Hematopoietic multipotent progenitor cell treated with erythropoietin and hydrocortisone succinate and interleukin-3 and kit ligand, for 15 days (in vitro differentiated cells): ENCODE results near the gene C9orf78.

ENCODE experiments used
- DNase-seq: peaks from one replicate; pipeline ENCODE4 v3.0.0-alpha.2; 2015; ENCODE audit warnings: low spot score

Gene C9orf78

DNA sequence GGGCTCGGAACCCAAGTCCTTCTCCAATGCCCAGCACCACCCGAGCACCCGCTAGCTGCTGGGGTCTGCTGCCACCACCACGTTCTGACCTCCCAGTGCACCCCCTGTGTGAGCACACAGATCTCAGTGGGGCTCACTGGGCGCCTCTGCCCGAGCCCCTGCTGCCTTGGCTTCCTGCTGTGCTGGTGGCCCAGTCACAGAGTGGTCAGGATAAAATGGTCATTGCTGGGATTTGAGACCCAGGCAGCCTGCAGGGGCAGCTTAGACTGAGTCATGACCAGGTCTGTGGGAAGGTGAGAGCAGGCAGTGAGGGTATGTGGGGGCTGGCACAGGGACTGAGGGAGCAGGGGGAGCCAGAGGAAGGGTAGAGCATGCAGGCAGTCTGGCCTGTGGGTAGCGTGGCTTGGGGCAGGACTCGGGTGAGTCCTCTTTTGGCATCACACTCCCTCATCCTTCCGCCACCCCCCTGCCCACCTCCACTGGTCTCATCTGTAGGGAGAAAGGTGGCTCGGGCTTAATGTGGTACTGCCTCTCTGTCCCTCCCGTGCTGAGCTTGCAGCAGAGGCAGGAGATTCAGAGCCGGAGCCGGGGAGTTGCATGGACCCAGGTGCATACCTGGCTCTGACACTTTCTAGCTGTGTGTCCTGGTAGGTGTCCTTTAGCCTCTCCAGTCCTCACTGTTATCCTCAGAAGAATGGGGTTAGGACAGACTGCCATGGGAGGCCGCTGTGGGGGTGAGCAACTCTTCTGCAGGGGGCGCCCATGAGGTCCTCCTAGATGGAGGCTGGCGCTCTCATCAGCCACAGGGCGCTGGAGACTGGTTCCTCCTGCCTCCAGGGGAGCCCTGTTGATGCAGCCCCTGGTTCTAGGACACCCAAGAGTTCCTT lies 32.3 kb upstream of the C9orf78 start:
- peak; percentile 42 for DNase-seq

DNA sequence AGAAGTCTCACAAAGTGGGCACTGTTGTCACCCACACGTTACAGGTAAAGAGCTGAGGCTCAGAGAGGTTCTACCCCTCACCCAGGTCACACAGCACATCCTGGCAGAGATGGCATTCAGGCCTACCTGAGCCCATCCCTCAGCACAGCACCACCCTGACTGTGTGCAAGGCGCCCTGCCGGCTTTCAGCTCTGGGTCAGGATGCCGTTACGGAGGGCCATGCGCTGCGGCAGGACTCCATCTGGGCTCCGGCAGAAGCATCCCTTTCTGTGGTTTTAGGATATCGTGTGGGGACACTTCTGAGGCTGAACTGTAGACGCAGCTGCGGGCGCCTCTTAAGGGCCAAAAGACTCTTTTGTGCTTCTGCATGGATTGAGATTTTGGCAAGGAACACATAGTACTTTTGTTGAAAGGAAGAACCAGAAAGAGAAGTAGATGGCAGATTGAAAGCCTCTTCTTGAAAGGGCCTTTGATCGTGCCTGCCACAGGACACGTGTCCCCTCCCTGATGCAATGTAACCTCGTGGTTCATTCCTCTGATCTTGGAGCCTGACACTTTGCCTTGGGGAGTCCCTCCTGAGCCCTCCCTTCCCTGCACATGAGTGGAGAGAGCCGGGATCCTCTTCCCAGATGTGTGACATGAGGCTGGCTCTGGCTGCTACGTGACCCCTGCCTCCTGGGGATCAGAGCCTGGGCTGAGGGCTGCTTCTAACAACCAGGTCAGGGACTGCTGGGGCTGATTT lies 31.5 kb upstream of the C9orf78 start:
- DNase-seq: no peak

DNA sequence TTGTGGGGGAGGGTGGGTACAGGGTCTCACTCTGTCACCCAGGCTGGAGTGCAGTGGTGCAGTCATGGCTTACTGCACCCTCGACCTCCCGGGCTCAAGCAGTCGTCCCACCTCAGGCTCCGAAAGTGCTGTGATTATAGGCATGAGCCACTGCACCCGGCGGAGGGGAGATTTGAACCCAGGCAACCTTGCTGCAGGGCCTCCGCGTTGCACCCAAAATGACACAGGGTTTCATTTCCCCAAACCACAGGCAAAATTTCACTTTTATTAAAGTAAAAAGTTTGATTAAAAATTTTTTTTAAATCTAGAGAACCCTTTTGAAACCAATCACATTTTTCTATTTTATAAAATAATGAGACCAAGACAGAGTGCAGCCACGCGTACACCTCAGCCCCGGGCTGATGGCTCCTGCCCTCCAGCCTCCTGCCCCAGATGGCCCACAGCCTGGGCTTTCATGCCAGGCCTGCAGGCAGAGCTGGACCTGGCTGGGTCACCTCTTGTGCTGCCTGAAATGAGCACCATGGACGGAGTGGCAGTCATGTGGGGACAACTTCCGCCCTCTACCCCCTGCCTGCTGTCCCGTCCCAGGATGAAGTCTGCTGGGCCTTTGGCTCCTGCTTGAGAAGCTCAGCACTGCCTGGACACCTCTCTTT lies 30.7 kb upstream of the C9orf78 start:
- no peak for DNase-seq

DNA sequence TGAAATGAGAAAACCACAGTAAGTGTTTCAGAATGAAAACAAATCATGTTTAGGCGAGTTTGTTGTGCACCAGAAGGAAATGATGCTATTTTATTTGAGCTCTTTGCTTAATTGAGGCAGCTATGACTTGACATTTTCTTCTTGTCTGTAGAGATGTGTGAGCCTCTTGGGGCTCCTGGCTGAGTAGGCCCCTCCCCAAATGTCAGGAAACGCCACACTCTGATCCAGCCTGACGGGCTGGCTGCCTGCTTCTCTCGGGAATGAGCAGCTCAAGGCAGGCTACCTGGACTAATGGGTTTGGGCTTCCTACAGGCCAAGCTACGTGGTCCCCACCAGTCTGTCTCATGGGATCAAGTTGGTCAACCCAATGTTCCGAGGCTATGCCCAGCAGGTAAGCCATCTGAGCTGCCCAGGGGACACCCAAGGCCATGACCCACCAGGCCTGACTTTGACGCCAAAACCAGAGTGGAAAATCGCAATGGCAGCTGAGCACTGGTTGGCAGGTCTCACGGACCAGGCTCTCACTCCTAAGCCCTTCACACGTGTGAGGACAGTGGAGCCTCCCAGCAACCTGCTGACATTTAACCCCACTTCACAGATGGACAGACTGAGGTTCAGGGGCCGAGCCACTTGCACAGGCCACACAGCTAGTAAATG lies 30.0 kb upstream of the C9orf78 start:
- no peak for DNase-seq

DNA sequence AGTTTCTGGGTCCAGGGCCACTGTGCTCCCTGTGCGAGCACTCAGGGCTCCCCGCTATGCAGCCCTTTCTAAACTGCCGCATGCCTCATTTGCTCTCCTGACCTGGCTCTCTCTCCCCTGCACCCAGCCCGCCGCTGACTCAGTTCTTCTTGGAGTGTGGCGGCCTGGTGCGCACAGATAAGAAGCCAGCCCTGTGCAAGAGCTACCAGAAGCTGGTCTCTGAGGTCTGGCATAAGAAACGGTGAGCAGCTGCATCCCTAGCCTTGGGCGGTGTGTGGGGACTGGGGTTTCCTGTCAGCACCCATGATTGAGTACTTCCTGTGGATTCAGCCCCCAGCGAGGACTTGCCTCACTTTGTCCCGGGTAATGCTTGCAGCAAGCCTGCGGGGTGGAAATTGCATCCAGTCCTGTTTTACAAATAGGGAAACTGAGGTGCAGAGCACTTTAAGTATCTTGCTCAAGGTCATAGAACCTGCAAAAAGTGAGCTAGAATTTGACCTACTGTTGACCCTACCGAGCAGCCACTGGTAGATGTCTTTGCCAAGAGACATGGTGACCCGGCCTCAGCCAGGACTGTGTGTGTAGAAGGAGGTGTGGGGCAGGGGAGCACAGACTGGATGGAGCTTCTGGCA lies 28.1 kb upstream of the C9orf78 start:
- peak; percentile 97 for DNase-seq

DNA sequence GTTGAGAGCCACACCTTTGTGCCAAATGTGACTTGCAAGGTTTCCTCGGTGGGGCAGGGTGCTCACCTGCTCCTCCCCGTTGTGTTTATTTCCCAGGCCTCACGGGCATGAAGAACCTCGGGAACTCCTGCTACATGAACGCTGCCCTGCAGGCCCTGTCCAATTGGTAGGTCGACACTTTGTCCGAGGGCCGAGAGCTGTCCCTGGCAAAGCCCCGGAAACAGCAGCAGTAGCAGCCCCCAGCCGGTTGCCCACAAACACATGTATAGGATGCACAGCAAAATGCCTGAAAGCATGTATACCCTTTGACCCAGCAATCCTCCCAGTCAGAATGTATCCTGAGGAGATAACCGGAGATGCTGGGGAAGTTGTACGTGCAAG lies 26.4 kb upstream of the C9orf78 start:
- DNase-seq: no peak

DNA sequence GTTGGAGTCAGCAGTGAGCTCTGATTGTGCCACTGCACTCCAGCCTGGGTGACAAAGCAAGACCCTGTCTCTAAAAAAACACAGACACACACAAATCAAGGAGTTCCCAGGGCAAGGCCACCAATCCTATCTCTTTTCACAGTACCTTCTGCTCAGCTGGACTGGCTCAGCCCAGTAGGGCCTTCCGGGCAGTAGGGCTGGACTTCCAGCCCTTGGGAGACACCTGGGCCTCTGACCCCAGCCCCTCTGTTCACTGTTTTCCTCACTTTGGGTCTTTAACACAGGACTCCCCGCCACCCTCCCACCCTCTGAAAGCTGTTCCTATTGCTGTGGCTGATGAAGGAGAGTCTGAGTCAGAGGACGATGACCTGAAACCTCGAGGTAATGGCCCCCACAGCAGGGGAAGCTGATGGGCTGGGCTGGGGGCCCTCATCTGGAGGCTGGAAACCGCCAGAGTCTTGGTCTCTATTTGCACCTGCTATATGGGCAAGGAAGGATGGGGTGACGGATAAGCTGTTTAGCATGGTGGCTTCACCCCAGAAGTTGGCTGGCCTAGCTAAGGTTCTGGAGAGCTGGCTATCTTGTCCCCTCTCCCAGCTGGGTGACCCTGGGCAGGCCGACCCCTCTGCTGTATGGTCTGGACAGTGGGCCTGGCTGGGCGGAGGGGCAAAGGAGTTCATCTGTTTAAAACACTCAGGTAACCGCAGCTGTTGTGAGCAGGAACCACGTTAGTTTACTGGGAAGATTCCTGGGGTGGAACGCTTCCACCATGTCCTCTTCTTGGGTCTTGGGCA lies 25.8 kb upstream of the C9orf78 start:
- DNase-seq: no peak

DNA sequence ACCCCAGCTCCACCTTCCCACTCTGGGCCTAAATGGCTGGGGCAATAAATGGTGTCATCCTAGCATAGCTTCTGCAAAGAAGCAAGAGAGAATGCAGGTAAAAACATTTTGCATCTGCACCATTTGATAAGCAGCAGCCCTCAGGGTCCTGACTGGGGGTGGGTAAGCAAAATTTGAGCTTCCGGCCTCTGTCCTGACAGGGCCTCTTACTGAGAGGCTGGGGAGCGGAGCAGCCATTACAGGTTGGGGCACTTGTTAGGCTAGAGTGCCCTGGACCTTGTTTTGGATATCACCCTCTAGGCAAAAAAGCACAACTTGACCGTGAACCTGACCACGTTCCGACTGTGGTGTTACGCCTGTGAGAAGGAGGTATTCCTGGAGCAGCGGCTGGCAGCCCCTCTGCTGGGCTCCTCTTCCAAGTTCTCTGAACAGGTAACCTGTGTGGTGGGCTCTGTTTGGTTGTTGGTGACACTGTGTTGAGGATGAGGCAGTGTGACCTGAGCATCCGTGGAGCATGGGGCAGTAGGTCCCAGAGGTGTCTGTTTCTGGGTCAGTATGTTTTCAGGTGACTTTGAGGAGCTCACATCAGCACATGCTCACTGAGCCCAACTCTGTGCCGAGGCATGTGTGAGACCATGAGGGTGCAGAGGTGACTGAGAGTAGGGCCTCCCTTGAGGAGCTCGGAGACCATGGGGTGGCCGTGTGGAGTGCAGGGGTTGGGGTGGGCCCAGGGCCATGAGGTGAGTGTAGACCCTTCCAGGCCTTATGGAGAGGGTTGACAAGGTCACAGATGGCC lies 23.3 kb upstream of the C9orf78 start:
- DNase-seq: no peak

DNA sequence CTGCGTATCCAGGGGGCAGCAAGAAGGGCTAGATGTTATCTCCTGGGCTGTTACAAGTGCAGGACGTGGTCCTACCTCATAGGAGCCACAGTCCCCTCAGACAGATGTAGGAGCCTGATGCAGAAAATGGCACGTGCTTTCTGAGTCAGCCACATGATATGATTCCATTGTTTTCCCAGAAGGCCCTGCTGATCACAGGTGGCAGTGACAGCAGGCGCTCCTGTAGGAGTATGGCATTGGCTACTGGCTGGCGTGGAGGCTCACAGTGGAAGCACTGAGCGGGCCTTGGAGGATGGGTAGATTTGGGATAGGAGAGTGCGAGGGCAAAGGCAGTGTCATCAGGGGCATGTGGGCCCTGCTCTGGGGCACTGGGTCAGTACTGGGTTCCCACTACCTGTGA lies 22.1 kb upstream of the C9orf78 start:
- DNase-seq: no peak

DNA sequence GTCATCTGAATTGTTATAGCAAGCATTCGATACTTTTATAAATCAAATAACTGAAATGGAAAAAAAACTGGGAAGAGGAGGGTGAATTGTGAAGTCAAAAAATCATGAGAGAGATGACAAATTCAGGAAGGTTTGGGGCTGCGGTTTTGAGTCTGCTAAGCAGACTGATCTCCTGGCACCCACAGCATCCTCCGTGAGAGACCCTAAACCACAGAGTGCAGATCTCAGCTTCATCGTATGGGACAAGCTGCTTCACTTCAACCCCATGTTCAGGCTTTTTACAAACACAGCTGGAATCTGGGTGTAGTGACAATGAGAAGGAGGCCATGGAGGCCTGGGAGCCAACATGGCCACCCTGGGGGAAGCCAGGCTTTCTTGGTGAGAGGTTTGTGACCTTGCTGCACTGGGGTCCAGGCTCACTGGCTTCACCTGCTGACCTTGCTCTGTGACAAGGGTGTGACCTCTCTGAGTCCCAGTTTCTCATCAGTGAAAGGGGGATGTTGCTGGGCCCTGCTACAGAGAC lies 19.6 kb upstream of the C9orf78 start:
- no peak for DNase-seq

DNA sequence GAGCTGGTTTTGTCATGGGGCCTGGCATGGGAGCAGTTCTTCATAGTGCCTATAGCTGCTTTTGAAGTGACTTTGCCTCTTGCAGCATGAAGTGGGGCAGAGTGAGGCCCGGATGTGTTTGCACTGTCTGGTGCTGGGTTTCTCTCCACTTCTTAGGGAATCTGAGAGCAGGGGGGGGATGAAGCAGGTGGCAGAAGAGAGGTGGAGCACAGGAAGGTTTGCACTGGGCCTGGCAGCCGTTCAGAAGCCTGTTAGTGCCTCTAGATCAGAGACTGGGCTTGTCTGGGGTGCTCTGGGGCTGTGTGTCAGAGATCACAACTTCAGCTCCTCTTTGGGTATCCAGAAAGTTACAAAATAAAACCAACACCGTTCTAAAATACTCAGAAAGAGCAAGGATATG lies 18.5 kb upstream of the C9orf78 start:
- no peak for DNase-seq

DNA sequence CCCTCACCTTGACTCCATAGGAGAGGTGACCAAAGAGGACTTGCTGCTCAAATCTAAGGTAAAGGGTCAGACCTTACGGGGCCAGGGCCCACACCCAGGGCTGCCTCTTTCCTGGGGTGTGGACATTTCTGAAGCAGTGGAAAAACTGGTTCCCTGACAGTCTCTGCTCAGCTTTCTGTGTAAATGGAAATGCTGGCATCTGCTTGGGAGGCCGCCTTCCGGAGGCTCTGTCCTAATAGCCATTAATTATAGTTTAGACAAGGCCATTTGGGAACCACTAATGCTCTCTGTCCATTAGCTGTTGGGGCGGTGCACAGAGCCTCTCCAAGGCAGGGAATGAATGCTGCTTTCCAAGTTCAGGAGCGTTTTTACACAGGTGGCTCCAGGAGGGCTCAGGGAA lies 17.5 kb upstream of the C9orf78 start:
- DNase-seq: no peak

DNA sequence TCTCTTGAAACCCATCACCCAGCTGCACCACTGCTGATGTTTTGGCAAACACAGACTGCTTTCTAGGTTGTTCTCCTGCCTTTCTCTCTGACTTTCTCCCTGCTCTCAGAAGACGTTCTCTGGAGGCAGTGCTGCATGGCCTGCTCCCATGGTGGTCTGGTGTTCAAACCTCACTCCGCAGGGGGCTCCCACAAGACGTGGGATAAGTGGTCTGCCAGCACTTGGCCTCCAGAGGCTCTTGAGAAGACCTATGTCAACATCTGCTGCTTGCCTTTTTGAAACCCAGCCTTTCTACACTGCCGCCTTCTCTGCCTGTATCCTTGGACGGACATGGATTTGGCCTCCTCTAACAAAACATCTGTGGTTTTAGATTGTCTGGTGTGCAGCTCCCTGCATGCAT lies 16.7 kb upstream of the C9orf78 start:
- DNase-seq: no peak

DNA sequence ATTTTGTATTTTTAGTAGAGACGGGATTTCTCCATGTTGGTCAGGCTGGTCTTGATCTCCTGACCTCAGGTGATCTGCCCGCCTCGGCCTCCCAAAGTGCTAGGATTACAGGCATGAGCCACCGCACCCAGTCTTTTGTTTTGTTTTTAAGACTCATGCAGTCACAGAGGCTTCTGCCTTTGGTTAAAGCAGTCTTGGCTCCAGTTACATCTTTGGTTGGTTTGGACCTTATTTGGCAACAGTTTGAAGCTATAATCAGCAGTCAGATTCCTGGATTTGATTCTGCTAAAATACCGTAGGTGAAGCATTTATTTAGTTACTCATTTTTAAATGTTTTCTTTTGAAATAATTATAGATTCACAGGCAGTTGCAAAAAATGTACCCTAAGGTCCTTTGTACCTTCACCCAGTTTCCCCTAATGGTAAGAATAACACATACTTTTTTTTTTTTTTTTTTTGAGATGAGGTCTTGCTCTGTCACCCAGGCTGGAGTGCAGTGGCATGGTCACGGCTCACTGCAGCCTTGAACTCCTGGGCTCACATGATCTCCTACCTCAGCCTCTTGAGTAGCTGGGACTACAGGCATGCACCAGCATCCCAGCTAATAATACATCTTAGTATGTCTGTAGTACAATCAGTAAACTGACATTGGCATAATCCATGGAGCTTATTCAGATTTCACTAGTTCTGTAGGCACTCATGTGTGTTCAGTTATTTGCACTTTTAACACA lies 15.9 kb upstream of the C9orf78 start:
- no peak for DNase-seq

DNA sequence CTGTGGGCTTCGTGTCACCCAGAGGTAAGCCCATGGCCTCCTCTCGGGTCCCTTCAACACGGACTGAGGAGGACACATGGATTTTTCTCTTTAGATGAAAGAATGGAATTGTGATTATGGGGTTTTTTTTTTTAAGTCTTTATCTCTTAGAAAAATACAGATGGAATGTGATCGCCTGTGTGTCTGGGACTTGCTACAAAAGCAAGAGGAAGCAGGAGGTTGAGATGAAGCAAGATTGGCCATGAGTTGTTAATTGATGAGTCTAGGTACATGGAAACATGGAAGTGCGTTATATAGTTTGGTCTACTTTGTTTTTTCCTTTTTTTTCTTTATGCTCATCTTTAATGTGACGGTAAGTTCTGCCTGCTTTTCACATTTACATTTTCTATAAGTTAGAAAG lies 14.8 kb upstream of the C9orf78 start:
- no peak for DNase-seq

DNA sequence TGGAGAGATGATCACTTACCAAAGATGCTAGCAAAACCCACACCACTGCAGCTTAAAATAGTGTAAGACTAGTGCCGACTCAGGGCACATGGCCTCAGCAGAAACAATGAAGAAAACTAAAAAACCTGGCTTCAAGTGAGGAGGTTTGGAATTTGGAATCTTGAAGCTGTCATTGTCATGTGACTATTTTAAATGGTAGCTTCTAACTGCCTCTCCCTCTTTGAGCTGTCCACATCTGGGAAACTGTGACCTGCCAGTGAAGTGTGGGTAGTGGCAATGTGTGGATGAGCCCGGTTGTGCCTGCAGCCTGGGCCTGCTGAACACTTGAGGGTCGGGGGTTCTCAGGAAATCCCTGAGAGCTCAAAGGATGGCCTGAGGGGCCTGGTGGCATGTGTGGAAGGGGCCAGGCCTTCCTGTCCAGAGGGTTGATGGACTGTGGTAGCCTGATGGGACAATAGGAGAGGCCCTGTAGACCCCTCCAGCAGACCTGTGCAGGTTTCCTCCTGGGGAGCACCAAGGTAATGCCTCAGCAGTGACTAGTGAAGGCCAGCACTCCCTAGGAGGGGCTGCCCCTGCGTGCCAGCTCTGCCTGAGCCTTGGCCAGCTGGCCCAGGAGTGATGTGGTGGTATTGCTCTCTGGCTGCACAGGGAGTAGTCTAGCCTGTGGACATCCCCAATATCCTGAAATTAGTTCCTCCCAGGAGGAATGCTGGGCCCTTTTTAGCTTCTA lies 13.8 kb upstream of the C9orf78 start:
- no peak for DNase-seq

DNA sequence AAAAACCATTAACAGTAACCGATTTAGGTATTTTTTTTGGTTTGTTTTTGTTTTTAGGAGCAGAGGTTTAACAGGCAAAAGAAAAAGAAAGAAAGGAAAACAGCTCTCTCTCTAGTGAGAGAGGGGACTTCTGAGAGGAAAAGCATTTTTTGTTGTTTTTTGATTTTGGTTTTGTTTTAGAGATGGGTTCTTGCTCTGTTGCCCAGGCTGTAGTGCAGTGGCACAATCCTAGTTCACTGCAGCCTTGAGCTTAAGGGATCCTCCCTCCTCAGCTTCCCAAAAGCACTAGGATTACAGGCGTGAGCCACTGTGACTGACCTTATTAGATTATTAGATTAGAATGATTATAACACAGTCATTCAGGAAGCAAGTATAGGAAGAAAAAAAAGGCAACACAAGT lies 10.3 kb upstream of the C9orf78 start:
- no peak for DNase-seq

DNA sequence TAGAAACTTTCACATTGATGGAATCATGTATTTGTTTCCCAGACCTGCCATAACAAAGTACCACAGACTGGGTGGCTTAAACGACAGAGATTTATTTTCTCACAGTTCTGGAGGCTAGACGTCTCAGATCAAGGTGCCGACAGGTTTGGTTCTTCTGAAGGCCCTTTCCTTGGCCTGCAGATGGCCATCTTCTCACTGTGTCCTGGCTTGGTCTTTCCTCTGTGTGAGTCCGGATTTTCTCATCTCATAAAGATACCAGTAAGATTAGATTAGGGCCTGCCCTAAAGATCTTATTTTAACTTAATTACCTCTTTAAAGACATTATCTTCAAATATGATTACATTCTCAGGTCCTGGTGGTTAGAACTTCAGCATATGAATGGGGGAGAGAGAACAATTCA lies 6.0 kb upstream of the C9orf78 start:
- DNase-seq: no peak

DNA sequence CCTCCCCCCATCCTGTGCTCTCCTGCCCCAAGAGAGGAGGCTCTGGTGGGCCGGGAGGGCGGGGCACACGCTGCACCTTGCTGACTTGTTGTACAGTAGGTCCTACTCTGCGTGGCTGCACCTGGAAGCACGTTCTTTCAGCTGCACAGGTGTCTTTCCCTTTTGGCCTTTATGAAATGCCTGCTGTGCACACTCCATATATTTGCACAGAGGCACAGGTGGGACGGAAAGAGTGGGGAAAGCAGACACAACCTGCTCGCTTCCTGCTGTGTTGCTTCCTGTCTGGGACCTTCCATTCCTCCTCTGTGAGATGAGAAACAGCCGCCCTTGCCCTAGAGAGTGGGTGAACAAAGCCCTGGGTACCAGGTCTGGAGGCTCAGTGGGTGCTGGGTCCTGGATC lies 5.0 kb upstream of the C9orf78 start:
- no peak for DNase-seq
